GM21515 (cell line): ENCODE measurements around the gene PPFIA1.
"Not testable (repeated sequence)": the region's sequence is repeated elsewhere in the genome, so short reads cannot be mapped to it uniquely, and the experiment has no call there.

Experiments
- ATAC-seq: cut with Tn5 transposase; IDR thresholded peaks from one replicate; pipeline ENCODE4 v1.9.1; 2021; ENCODE audit not compliant: unreplicated experiment

PPFIA1 gene

GRCh38 chr11:70251659-70252321 is 18.7 kb upstream of the PPFIA1 start:
- ATAC-seq, result no peak

DNA sequence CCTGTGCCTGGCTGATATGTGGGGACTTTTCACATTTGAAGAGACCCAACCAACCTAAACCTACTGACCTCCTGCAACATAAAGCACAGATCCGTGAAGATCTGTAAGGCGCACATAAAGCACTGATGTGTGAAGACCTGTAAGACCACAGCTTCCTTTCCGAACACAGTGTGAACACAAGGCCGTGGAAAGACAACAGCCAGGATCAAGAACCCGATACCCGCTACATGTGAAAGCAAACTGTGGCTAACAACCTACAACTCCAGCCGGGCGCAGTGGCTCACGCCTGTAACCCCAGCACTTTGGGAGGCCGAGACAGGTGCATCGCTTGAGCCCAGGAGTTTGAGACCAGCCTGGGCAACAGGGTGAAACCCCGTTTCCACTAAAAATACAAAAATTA is 17.6 kb upstream of the PPFIA1 start:
- no peak for ATAC-seq

DNA sequence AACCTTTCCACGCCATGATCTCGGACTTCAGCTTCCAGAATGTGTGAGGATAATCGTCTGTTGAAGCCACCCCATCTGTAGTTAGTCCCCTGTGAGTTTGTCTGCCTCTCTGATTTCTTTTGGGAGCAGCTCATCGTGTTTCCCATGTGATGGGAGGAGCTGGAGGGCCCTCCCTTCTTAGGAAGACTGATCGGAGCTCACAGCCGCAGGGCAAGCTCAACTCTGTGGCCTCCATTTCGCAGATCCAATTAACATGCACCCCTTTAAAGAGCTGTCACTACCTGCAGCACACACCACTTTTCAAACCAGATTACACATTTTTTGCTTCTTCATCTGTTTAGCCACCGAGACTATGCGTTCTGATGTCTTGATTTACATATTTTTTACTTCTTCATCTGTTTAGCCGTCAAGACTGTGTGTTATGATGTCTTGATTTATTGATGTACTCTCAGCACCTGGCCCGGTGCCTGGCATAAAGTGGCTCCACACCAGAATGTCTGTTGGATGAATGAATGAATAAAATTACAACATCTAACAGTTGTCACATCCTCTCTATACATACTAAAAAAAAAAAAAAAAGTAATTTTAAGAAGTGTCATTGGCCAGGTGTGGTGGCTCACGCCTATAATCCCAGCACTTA is 14.9 kb upstream of the PPFIA1 start:
- ATAC-seq, result no peak

- ATAC-seq, result not testable (repeated sequence)
Measured at GRCh38 chr11:70259077-70259476, 11.4 kb upstream of the PPFIA1 start.

GRCh38 chr11:70262951-70263350 is 7.5 kb upstream of the PPFIA1 start:
- ATAC-seq, result no peak

DNA sequence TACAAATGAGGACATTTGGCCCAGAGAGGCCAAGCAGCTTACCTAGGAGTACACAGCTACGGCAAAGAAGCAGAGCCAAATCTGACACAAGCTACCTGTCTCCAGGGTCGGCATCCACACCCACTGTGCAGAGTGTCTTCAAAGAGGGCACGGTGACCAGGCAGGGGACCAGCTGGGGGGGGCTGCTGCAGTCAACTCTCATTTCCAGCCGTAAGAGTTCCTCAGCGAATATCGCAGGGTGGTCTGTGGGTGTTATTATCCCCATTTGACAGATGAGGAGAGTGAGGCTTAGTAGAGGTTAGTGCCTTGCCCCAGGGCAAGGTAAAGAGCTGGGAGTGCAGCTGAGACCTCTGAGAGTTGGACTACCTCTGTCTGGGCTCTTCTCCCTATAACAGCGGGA is 7.1 kb upstream of the PPFIA1 start:
- ATAC-seq, result no peak

GRCh38 chr11:70265341-70265740 is 5.1 kb upstream of the PPFIA1 start:
- ATAC-seq, result no peak

DNA sequence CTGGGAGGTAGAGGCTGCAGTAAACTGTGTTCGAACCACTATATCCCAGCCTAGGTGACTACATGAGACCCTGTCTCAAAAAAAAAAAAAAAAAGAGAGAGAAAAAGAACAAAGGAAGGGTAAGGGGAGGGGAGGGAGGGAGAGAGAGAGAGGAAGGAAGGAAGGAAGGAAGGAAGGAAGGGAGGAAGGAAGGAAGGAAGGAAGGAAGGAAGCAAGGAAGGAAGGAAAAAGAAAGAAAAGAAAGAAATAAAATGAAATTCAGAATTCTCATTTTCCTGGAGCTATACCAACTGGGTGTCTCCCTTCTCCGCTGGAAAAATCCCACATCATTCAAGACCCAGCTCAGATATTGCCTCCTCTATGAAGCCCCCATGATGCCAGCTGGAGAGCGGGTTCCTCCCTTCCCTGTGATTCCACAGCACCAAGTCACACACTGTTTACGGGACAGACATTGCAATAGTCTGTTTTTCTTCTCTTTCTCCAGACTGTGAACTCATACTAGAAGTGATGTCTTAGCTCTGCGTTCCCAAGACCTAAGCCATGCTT is 3.0 kb upstream of the PPFIA1 start:
- no peak for ATAC-seq

DNA sequence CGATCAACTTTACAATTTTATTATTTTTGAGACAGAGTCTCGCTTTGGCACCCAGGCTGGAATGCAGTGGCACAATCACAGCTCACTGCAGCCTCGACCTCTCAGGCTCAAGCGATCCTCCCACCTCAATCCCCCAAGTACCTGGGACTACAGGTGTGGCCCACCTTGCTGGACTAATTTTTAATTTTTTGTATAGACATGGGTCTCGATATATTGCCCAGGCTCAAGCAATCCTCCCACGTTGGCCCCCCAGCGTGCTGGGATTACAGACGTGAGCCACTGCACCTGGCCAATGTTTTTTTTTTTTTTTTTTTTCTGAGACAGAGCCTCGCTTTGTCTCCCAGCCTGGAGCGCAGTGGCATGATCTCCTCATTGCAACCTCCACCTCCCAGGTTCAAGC is 2.0 kb upstream of the PPFIA1 start:
- no peak for ATAC-seq

- ATAC-seq, result peak; percentile 35
Measured at GRCh38 chr11:70270877-70271648, 573 bp downstream of the PPFIA1 start.

- ATAC-seq, result no peak
Measured at GRCh38 chr11:70271649-70271953, 1.1 kb downstream of the PPFIA1 start.

DNA sequence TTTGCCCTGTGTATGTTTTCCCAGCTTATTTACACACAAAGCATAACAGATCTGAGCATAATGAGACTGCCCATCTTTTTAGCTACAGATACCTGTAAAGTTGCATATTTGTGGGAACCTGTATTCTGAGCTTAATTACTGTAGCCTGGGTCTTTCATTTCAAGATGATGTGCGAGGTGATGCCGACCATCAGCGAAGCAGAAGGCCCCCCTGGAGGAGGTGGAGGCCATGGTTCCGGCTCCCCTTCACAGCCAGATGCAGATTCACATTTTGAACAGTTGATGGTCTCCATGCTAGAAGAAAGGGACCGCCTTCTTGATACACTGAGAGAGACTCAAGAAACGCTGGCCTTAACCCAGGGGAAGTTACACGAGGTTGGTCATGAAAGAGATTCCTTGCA is 1.5 kb downstream of the PPFIA1 start:
- no peak for ATAC-seq

DNA sequence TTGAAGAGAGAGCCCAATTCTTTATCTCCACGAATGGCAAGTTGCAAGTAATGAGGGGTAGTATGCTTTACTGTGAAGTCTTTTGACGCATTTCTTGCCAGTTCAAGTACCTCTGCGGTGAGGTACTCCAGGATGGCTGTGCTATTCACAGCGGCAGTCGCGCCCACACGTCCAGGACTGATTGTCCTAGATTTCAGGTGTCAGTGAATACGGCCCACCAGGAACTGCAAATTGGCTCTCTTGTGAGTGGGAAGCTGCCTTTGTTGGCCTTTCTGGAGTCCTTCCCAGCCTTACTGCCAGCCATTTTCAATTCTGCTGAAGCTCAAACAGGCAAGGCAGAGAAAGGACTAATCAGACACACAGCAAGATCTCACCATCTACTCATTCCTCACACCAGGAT is 8.5 kb downstream of the PPFIA1 start:
- ATAC-seq, result no peak

GRCh38 chr11:70281156-70281609 is 10.7 kb downstream of the PPFIA1 start:
- no peak for ATAC-seq

DNA sequence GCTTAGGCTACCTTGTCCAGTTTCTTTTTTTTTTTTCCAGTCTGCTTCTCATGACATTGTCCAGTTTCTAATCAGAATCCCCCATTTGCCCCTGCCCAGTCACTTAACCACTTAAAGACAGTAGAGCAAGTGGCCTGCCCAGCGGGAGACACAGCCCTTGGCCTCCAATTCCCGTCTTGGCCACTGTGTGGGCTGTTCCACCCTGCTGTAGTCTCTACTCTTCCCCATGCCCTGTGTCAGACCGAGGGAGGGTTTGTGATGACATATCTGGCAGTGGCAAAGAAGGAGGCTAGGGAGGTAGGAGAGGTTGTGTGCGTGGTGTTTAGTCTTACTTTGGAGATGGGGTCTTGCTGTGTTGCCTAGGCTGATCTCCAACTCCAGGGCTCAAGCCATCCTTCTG is 11.5 kb downstream of the PPFIA1 start:
- ATAC-seq, result no peak

- no peak for ATAC-seq
Measured at GRCh38 chr11:70288721-70289120, 18.2 kb downstream of the PPFIA1 start.

GRCh38 chr11:70289582-70289981 is 19.1 kb downstream of the PPFIA1 start:
- no peak for ATAC-seq

DNA sequence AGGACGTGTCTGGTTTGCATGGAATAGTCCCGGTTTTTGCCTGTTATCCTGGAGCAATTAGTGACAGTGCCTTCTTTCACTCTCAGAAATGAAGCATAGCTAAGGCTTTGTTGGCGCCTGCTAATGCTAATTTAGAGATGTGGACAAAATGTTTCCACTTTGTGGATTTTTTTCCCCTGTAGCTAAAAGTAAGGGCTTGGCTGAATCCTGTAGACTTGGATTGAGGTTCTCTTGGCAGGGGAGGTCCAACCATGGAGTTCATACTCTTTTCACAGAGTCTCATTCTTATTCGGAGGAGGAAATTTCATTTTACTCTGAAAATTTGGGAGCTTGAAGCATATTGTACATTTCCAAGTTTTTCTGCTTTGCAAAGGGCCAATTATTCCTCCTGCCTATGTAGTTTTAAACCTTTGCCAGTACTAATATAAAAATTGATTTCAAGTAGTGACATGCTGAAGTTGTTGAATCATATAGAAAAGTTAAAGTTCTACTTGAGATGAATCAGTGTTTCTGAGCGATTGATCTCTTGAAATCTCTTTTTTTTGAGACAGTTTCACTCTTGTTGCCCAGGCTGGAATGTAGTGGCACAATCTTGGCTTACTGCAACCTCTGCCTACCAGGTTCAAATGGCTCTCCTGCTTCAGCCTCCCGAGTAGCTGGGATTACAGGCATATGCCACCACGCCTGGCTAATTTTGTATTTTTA is 20.0 kb downstream of the PPFIA1 start:
- ATAC-seq, result no peak

- ATAC-seq, result no peak
Measured at GRCh38 chr11:70292166-70292565, 21.7 kb downstream of the PPFIA1 start.

DNA sequence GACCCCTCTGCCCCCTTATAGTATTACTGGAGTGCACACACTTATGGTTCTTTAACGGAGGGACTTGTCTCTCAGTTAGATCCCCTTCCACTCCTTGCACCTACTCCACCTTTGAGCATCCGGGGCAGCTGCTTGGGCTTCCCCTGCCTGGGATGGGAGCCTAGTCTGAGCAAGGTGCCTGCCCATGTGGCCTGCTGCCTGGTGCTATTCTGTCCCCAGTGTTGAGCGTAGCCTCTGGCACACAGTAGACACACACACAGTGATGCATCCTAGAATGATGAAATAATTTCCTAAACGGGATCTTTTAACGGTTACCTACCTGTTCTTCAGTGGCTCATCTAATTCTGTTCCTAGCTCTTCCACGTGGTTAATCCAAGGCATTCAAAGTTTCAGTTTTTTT is 22.4 kb downstream of the PPFIA1 start:
- ATAC-seq, result no peak

DNA sequence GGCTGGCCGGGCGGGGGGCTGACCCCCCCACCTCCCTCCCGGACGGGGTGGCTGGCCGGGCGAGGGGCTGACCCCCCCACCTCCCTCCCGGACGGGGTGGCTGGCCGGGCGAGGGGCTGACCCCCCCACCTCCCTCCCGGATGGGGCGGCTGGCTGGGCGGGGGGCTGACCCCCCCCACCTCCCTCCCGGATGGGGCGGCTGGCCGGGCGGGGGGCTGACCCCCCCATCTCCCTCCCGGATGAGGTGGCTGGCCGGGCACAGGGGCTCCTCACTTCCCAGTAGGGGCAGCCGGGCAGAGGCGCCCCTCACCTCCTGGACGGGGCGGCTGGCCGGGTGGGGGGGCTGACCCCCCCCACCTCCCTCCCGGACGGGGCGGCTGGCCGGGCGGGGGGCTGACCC is 24.7 kb downstream of the PPFIA1 start:
- not testable (repeated sequence) for ATAC-seq
